Coronary artery (tissue), 2 donors: ENCODE results near the gene CPOX.

Experiments used
- DNase-seq: peaks from one replicate; pipeline ENCODE4 v3.0.0-alpha.2; 2017; ENCODE audit warnings: low spot score
- H3K27ac ChIP-seq, 2 donors: fragments of 200-600 bp; sonication (generic); one replicate each; pipeline ENCODE4 v1.5.1; 2016 to 2019
- H3K4me3 ChIP-seq: fragments of 200-600 bp; sonication (generic); 2 replicates; pipeline ENCODE4 v1.5.1; 2016; ENCODE audit warnings: mild to moderate bottlenecking, moderate library complexity
- TF ChIP-seq, protein P1 (sequence below): fragments of 200-600 bp; sonication (generic); IDR thresholded peaks from one replicate; pipeline ENCODE4 v1.5.1; 2019; ENCODE audit warnings: antibody characterized with exemption

The CPOX gene

GRCh38 chr3:98617841-98618240, 24.4 kb upstream of the CPOX start:
- Histone ChIP-seq H3K4me3 (no peak overlapping the region), H3K27ac (no peak overlapping the region)
- TF ChIP-seq, protein P1, sequence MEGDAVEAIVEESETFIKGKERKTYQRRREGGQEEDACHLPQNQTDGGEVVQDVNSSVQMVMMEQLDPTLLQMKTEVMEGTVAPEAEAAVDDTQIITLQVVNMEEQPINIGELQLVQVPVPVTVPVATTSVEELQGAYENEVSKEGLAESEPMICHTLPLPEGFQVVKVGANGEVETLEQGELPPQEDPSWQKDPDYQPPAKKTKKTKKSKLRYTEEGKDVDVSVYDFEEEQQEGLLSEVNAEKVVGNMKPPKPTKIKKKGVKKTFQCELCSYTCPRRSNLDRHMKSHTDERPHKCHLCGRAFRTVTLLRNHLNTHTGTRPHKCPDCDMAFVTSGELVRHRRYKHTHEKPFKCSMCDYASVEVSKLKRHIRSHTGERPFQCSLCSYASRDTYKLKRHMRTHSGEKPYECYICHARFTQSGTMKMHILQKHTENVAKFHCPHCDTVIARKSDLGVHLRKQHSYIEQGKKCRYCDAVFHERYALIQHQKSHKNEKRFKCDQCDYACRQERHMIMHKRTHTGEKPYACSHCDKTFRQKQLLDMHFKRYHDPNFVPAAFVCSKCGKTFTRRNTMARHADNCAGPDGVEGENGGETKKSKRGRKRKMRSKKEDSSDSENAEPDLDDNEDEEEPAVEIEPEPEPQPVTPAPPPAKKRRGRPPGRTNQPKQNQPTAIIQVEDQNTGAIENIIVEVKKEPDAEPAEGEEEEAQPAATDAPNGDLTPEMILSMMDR: no peak
- DNase-seq: no peak

- no peak overlapping the region for H3K4me3 ChIP-seq
- no peak for DNase-seq
- TF ChIP-seq, protein P1: no peak
- peak overlapping the region in 1 of 2 donors; percentile 72 for H3K27ac ChIP-seq
These were observed 20.2 kb upstream of the CPOX start for GRCh38 chr3:98613616-98614015.

DNA sequence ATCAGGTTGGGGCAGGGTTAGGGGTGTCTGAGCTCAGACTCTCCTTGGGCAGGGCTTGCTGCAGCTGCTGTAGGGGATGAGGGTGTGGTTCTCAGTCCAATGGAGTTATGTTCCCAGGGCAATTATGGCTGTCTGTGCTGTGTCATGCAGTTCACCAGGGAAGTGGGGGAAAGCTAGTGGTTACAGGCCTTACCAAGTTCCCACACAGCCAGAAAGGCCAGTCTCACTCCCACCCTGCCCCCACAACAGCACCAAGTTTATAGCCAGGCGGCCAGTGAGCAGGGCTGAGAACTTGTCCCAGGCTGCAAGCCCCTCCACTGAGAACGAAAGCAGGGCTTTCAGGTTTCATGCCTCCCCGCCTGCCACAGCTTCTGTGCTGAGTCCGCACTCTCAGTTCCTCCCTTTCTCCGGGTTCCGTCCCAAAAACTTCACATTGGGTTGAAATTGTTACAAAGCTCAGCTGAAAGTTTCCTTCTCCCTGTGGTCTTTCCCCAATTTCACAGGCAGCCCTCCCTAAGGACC, 19.6 kb upstream of the CPOX start:
- H3K27ac ChIP-seq: peak overlapping the region in 1 of 2 donors; percentile 72
- DNase-seq: no peak
- H3K4me3 ChIP-seq: no peak overlapping the region
- TF ChIP-seq, protein P1: no peak

GRCh38 chr3:98612587-98612986, 19.2 kb upstream of the CPOX start:
- DNase-seq: no peak
- TF ChIP-seq, protein P1: no peak
- Histone ChIP-seq H3K27ac (peak overlapping the region in 1 of 2 donors; percentile 72), H3K4me3 (no peak overlapping the region)

- DNase-seq: no peak
- TF ChIP-seq, protein P1: no peak
- H3K4me3 ChIP-seq: no peak overlapping the region
- no peak overlapping the region for H3K27ac ChIP-seq
These were observed 14.6 kb upstream of the CPOX start for GRCh38 chr3:98608029-98608428.

DNA sequence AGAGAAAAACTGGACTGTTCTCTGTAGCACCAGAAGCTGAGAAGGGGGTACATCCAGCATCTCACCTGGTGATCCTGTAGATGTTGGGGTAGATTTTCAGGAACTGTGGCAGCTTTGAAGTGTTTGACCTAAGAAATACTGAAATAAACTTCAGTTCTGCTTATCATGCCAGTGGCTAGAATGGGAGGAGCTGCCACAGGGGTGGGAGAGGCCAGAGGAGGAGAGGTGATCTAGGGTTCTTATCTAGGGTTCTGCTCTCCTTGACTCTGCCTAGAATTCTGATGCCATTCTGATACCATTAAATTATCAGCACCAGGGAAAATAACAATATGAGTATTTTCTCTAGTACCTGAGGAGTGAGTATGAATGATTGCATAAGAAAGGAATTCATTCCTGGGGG, 10.2 kb upstream of the CPOX start:
- H3K4me3 ChIP-seq: no peak overlapping the region
- TF ChIP-seq, protein P1: no peak
- H3K27ac ChIP-seq: no peak overlapping the region
- no peak for DNase-seq

GRCh38 chr3:98602078-98602678, 8.8 kb upstream of the CPOX start:
- TF ChIP-seq, protein P1: no peak
- no peak overlapping the region for H3K27ac ChIP-seq
- H3K4me3 ChIP-seq: no peak overlapping the region
- no peak for DNase-seq
